Measurements from ENCODE around the gene ZNF439. TPM values are rescaled to one million over a fixed set of nuclear protein-coding genes. Genes with fewer than 3 reads are reported as not detected.

ZNF439 gene
- total RNA-seq, 1 experiment from 2014 or later = 3.3 TPM

- Mint-ChIP-seq H3K27ac (no peak overlapping the region), H3K27me3 (ENCODE audit: low read depth) (peaks cover 11% of the 10 kb centered on the region)
- H4K5ac ChIP-seq (ENCODE audit: insufficient read length, low read depth, low read length) = no peak overlapping the region
Measured at GRCh38 chr19:11873762-11874161, 25.2 kb downstream of the ZNF439 start.

More at GRCh38 chr19:11873762-11874161, 25.2 kb downstream of the ZNF439 start:
- Histone ChIP-seq H2AFZ (ENCODE audit: low read length) (no peak overlapping the region), H2AK5ac (ENCODE audit: insufficient read length, low read length) (no peak overlapping the region), H4K20me1 (ENCODE audit: control insufficient read depth, insufficient read depth, insufficient read length) (no peaks in the 10 kb centered on the region), H2BK20ac (ENCODE audit: low read depth, low read length, poor library complexity, severe bottlenecking) (no peak overlapping the region), H4K91ac (ENCODE audit: insufficient read length, low read depth, low read length) (no peak overlapping the region), H3K27me3 (ENCODE audit: insufficient read depth, low read length) (no peaks in the 10 kb centered on the region), H3K4ac (ENCODE audit: low read depth, low read length) (no peak overlapping the region), H3K4me1 (ENCODE audit: insufficient read depth, low read length) (no peaks in the 10 kb centered on the region), H3K9me3 (ENCODE audit: control insufficient read depth, low read depth, low read length) (peaks cover 30% of the 10 kb centered on the region), H3K4me2 (ENCODE audit: insufficient read depth, insufficient read length, low read length) (no peak overlapping the region), H4K8ac (replicated peaks; ENCODE audit: insufficient read length, low read depth, low read length) (no peak overlapping the region), H3K23me2 (ENCODE audit: insufficient read length, low read depth, low read length, poor library complexity, severe bottlenecking) (no peaks in the 10 kb centered on the region), H3K14ac (ENCODE audit: insufficient read depth, low read length) (no peak overlapping the region), H3K18ac (ENCODE audit: insufficient read length, low read depth, low read length) (no peak overlapping the region), H2BK15ac (ENCODE audit: low read depth, low read length) (no peak overlapping the region), H3T11ph (ENCODE audit: low read length) (no peak overlapping the region), H2BK12ac (ENCODE audit: insufficient read length, low read depth, low read length) (no peak overlapping the region), H2BK120ac (ENCODE audit: low read depth, low read length, poor library complexity, severe bottlenecking) (no peak overlapping the region), H2BK5ac (ENCODE audit: insufficient read length, low read length) (no peak overlapping the region), H3K9ac (ENCODE audit: extremely low read depth, insufficient read length, low read length) (no peak overlapping the region), H3K23ac (ENCODE audit: insufficient read length, low read depth, low read length) (no peak overlapping the region), H3K79me2 (ENCODE audit: insufficient read depth, low read length) (no peaks in the 10 kb centered on the region), H3K56ac (ENCODE audit: insufficient read length, low read depth, low read length) (no peak overlapping the region), H3K79me1 (ENCODE audit: insufficient read depth, low read depth, low read length, poor library complexity, severe bottlenecking) (no peaks in the 10 kb centered on the region), H3K27ac (ENCODE audit: insufficient read length, low read depth, low read length) (no peak overlapping the region)
- TF ChIP-seq CTCF (conservative IDR thresholded peaks at IDR 0.05) = no peak
- no CpG with 5 or more reads among the region's 1 CpG for WGBS (ENCODE audit: extremely low coverage, insufficient read length, low lambda C conversion rate)
- DNase-seq = no peak
- no peaks in the 10 kb centered on the region for H3K4me1 Mint-ChIP-seq
- H3K9me3 Mint-ChIP-seq = peaks cover 41 to 58% of the 10 kb centered on the region in 2 experiments
- peaks cover 0 to 10% (median 4%) of the 10 kb centered on the region in 3 experiments; a peak in 4 of 7 replicates for H3K36me3 Mint-ChIP-seq (ENCODE audit: insufficient read depth in 1 of 3, low read depth in 3 of 3)
- no peak overlapping the region for H3K4me3 Mint-ChIP-seq
